H1 (cell line): Measurements from ENCODE around the gene ASAP2. TPM values are rescaled to one million over a fixed set of nuclear protein-coding genes. Genes with fewer than 3 reads are reported as not detected.

Source experiments
- CTCF ChIA-PET: fragments of 300-600 bp; sonication (Branson Sonifier 250); formaldehyde crosslinking; loops from one replicate; lab custom pipeline; 2021; ENCODE audit not compliant: partially characterized antibody; lab: Charles Lee
- POLR2A ChIA-PET: fragments of 300-600 bp; sonication (Branson Sonifier 250); formaldehyde crosslinking; loops from one replicate; lab custom pipeline; 2021; ENCODE audit warnings: inconsistent platforms; ENCODE audit not compliant: partially characterized antibody; lab: Charles Lee
- DNase-seq, 2 experiments: peaks; one replicate each; pipeline versions ENCODE4 v3.0.0 to v3.0.0-alpha.2; 2010 to 2022; ENCODE audit warnings: low spot score in 2 of 2, low read depth in 1 of 2, mixed read lengths in 1 of 2
- FAIRE-seq: peaks from 2 replicates; lab custom pipeline; 2011; peaks lifted over from hg19 to GRCh38; lab: Jason Lieb, UNC
- H2AFZ ChIP-seq: 2 replicates; pipeline ENCODE4 v1.8.1; 2012; ENCODE audit warnings: low read length, inconsistent platforms
- H2AK5ac ChIP-seq: 2 replicates; pipeline ENCODE4 v1.6.1; 2013; ENCODE audit warnings: low read depth, low read length
- H2BK120ac ChIP-seq: replicated peaks from 2 replicates; pipeline ENCODE3; 2013; ENCODE audit warnings: low read depth, low read length, inconsistent platforms
- H2BK12ac ChIP-seq: 2 replicates; pipeline ENCODE4 v1.6.1; 2013; ENCODE audit warnings: low read depth, low read length
- H2BK15ac ChIP-seq: 2 replicates; pipeline ENCODE4 v1.6.1; 2013; ENCODE audit warnings: low read length
- H2BK20ac ChIP-seq: 2 replicates; pipeline ENCODE4 v1.6.1; 2013; ENCODE audit warnings: low read length
- H2BK5ac ChIP-seq: 2 replicates; pipeline ENCODE4 v1.6.1; 2013; ENCODE audit warnings: low read depth, low read length
- H3K14ac ChIP-seq: 2 replicates; pipeline ENCODE4 v1.6.1; 2013; ENCODE audit warnings: inconsistent platforms; ENCODE audit not compliant: insufficient read length
- H3K18ac ChIP-seq: 2 replicates; pipeline ENCODE4 v1.6.1; 2013; ENCODE audit warnings: low read length; ENCODE audit errors: extremely low read depth
- H3K23ac ChIP-seq: 2 replicates; pipeline ENCODE4 v1.6.1; 2013; ENCODE audit warnings: inconsistent platforms; ENCODE audit not compliant: insufficient read length
- H3K23me2 ChIP-seq: 2 replicates; pipeline ENCODE4 v1.6.1; 2013; ENCODE audit warnings: low read depth, low read length
- H3K27ac ChIP-seq: 2 replicates; pipeline ENCODE4 v1.6.1; 2011; ENCODE audit warnings: low read depth, low read length, inconsistent platforms
- H3K27me3 ChIP-seq, 4 experiments: replicated peaks in 1 of 4; 1 replicate in 1 of 4; 2 replicates in 3 of 4; pipeline versions ENCODE4 v1.6.1 to v1.8.1; 2011 to 2013; ENCODE audit warnings: low read length in 3 of 4, mild to moderate bottlenecking in 3 of 4, inconsistent platforms in 2 of 4, mixed read lengths in 2 of 4, moderate library complexity in 1 of 4; ENCODE audit not compliant: control insufficient read depth in 3 of 4, insufficient read depth in 3 of 4; ENCODE audit errors: extremely low read depth in 1 of 4
- H3K36me3 ChIP-seq, 4 experiments: 2 replicates each; pipeline versions ENCODE4 v1.6.1 to v1.8.1; 2011 to 2013; ENCODE audit warnings: mild to moderate bottlenecking in 4 of 4, low read length in 3 of 4, moderate library complexity in 2 of 4, control low read depth in 1 of 4, inconsistent platforms in 1 of 4; ENCODE audit not compliant: insufficient read depth in 4 of 4, control insufficient read depth in 2 of 4
- H3K4ac ChIP-seq: replicated peaks from 2 replicates; pipeline ENCODE3; 2013; ENCODE audit warnings: low read length, low read depth, mixed read lengths, inconsistent platforms; ENCODE audit not compliant: insufficient read length
- H3K4me1 ChIP-seq, 4 experiments: replicated peaks in 1 of 4; 1 replicate in 1 of 4; 2 replicates in 3 of 4; pipeline versions ENCODE4 v1.6.1 to v1.8.1; 2011 to 2013; ENCODE audit warnings: low read length in 3 of 4, inconsistent platforms in 2 of 4, mixed read lengths in 1 of 4; ENCODE audit not compliant: insufficient read depth in 4 of 4, control insufficient read depth in 3 of 4
- H3K4me2 ChIP-seq, 2 experiments: 2 replicates each; pipeline versions ENCODE4 v1.6.1 to v1.8.1; 2011 to 2013; ENCODE audit warnings: low read depth in 2 of 2, low read length in 2 of 2, control low read depth in 1 of 2, inconsistent platforms in 1 of 2, mild to moderate bottlenecking in 1 of 2; ENCODE audit not compliant: insufficient read depth in 1 of 2
- H3K4me3 ChIP-seq, 4 experiments: fragments of 200-600, 300-600 bp in 1 of 4; sonication (generic), shearing (Covaris generic), sonication (Bioruptor Twin) in 1 of 4; 2 replicates each; pipeline versions ENCODE4 v1.5.1 to v1.8.1; 2011 to 2016; ENCODE audit warnings: low read length in 4 of 4, low read depth in 3 of 4, control low read depth in 2 of 4, inconsistent platforms in 2 of 4, mild to moderate bottlenecking in 2 of 4, mixed read lengths in 1 of 4, moderate library complexity in 1 of 4; ENCODE audit not compliant: insufficient read depth in 2 of 4; ENCODE audit errors: extremely low read depth in 1 of 4
- H3K56ac ChIP-seq: replicated peaks from 2 replicates; pipeline ENCODE3; 2013; ENCODE audit warnings: low read depth, mild to moderate bottlenecking, mixed read lengths, low read length, inconsistent platforms; ENCODE audit not compliant: insufficient read length
- H3K79me1 ChIP-seq: 2 replicates; pipeline ENCODE4 v1.6.1; 2013; ENCODE audit warnings: low read depth, low read length, control low read depth
- H3K79me2 ChIP-seq, 2 experiments: 2 replicates each; pipeline versions ENCODE4 v1.6.1 to v1.8.1; 2012 to 2013; ENCODE audit warnings: low read length in 2 of 2, mild to moderate bottlenecking in 2 of 2, inconsistent platforms in 1 of 2; ENCODE audit not compliant: insufficient read depth in 2 of 2, control insufficient read depth in 1 of 2
- H3K9ac ChIP-seq, 4 experiments: replicated peaks in 1 of 4; 1 replicate in 1 of 4; 2 replicates in 3 of 4; pipeline versions ENCODE4 v1.6.1 to v1.8.1; 2011 to 2013; ENCODE audit warnings: low read depth in 3 of 4, low read length in 3 of 4, control low read depth in 2 of 4, mild to moderate bottlenecking in 2 of 4, moderate library complexity in 2 of 4, inconsistent platforms in 1 of 4; ENCODE audit errors: extremely low read depth in 1 of 4
- H3K9me3 ChIP-seq, 2 experiments: 2 replicates each; pipeline versions ENCODE4 v1.6.1 to v1.8.1; 2012 to 2013; ENCODE audit warnings: mild to moderate bottlenecking in 2 of 2, moderate library complexity in 2 of 2, control low read depth in 1 of 2, inconsistent platforms in 1 of 2, low read depth in 1 of 2, low read length in 1 of 2, mixed read lengths in 1 of 2; ENCODE audit not compliant: insufficient read depth in 2 of 2
- H4K20me1 ChIP-seq, 2 experiments: replicated peaks in 1 of 2; 2 replicates each; pipeline versions ENCODE3 to v1.8.1; 2011 to 2013; ENCODE audit warnings: inconsistent platforms in 2 of 2, low read length in 2 of 2, mild to moderate bottlenecking in 1 of 2; ENCODE audit not compliant: insufficient read depth in 2 of 2, control insufficient read depth in 1 of 2
- H4K5ac ChIP-seq: 2 replicates; pipeline ENCODE4 v1.6.1; 2013; ENCODE audit warnings: low read length, low read depth, mixed read lengths, inconsistent platforms; ENCODE audit not compliant: insufficient read length
- H4K8ac ChIP-seq: 2 replicates; pipeline ENCODE4 v1.8.0; 2013; ENCODE audit warnings: mild to moderate bottlenecking, moderate library complexity, low read length, inconsistent platforms; ENCODE audit not compliant: insufficient read depth; ENCODE audit errors: extremely low read depth
- H4K91ac ChIP-seq: replicated peaks from 2 replicates; pipeline ENCODE3; 2013; ENCODE audit warnings: low read length, mixed read lengths, inconsistent platforms; ENCODE audit not compliant: insufficient read length
- BACH1 ChIP-seq: IDR thresholded peaks from 2 replicates; pipeline ENCODE4 v1.6.1; 2012; ENCODE audit warnings: low read length, improper control_type of control experiment
- CHD1 ChIP-seq: IDR thresholded peaks from 2 replicates; pipeline ENCODE4 v1.6.1; 2012; ENCODE audit warnings: low read depth, low read length, improper control_type of control experiment
- CTBP2 ChIP-seq: IDR thresholded peaks from 2 replicates; pipeline ENCODE4 v1.7.0; 2011; ENCODE audit warnings: borderline replicate concordance, mild to moderate bottlenecking, moderate library complexity, mixed read lengths, low read length; ENCODE audit not compliant: insufficient read depth, insufficient read length
- EZH2 ChIP-seq: fragments of 200-600 bp; sonication (generic); IDR thresholded peaks from 2 replicates; pipeline ENCODE4 v1.7.1; 2012; ENCODE audit warnings: low read depth, mild to moderate bottlenecking, moderate library complexity, low read length, inconsistent platforms; ENCODE audit not compliant: severe bottlenecking
- KDM1A ChIP-seq: fragments of 200-600, 300-600 bp; sonication (generic); IDR thresholded peaks from 2 replicates; pipeline ENCODE4 v1.7.1; 2016; ENCODE audit warnings: mild to moderate bottlenecking, low read length, borderline replicate concordance
- POLR2AphosphoS5 ChIP-seq: IDR thresholded peaks from 2 replicates; pipeline ENCODE4 v1.6.1; 2011; ENCODE audit warnings: low read depth, low read length
- RBBP5 ChIP-seq: IDR thresholded peaks from 2 replicates; pipeline ENCODE4 v1.7.1; 2012; ENCODE audit warnings: low read depth, mild to moderate bottlenecking, inconsistent platforms, low read length, moderate library complexity, borderline replicate concordance
- RFX5 ChIP-seq: IDR thresholded peaks from 2 replicates; pipeline ENCODE4 v1.6.1; 2011; ENCODE audit warnings: low read depth, low read length, improper control_type of control experiment, borderline replicate concordance
- SP4 ChIP-seq: IDR thresholded peaks from 2 replicates; pipeline ENCODE4 v1.6.1; 2012; ENCODE audit warnings: low read length, inconsistent platforms
- USF2 ChIP-seq: IDR thresholded peaks from 2 replicates; pipeline ENCODE4 v1.6.1; 2011; ENCODE audit warnings: low read length, improper control_type of control experiment
- ZNF274 ChIP-seq: IDR thresholded peaks from 2 replicates; pipeline ENCODE4 v1.7.0; 2012; ENCODE audit warnings: low read length, borderline replicate concordance; ENCODE audit errors: extremely low read depth
- WGBS, 2 experiments: shearing (Covaris generic) in 1 of 2; methylation state at CpG; one replicate each; pipeline versions ENCODE4 v1.1.6 to v1.1.7; 2013 to 2015; ENCODE audit warnings: low lambda C conversion rate in 2 of 2, mixed read lengths in 2 of 2, inconsistent platforms in 1 of 2, low coverage in 1 of 2, missing lambda C conversion rate in 1 of 2; ENCODE audit not compliant: insufficient replicate concordance in 2 of 2, insufficient coverage in 1 of 2, insufficient read length in 1 of 2; ENCODE audit errors: extremely low coverage in 1 of 2, missing lambda C conversion rate in 1 of 2; 5-methylcytosine and 5-hydroxymethylcytosine counted together
- polyA plus RNA-seq, 7 experiments: library from polyadenylated mRNA; depleted of rRNA in 3 of 7; stranded (reverse) in 5 of 7; unstranded in 2 of 7; fragments of >200 nt in 5 of 7; fragments of 200-250 nt in 2 of 7; gene quantifications; 1 replicate in 5 of 7; 2 replicates in 1 of 7; 4 replicates in 1 of 7; pipeline versions ENCODE4 v1.2.1 to v1.2.3, GENCODE V29; 2011 to 2013; ENCODE audit warnings: missing spikeins in 2 of 7, mixed read lengths in 2 of 7
- total RNA-seq: library from RNA; stranded (reverse); fragmentation: NEBNext Ultra II Directional; extraction: Animal tissue kit (Norgen Biotek cat#: 25700); gene quantifications from 2 replicates; pipeline ENCODE4 v1.2.1, GENCODE V29; 2021

The ASAP2 gene
- total and polyA plus RNA-seq, 2 of the 8 experiments (the other 6 are each of a cell fraction or from before 2014, with no cell fraction given): 10.2 to 18.7 TPM

GRCh38 chr2:9412781-9413180, 206.2 kb downstream of the ASAP2 start:
- H4K8ac ChIP-seq: no peak overlapping the region
- H4K20me1 ChIP-seq: no peaks in the 10 kb centered on the region
- H2BK5ac ChIP-seq: no peak overlapping the region
- H3K4ac ChIP-seq: no peak overlapping the region
- no peak overlapping the region for H2AFZ ChIP-seq
- ChIA-PET POLR2A (interaction anchor here (0.6 kb wide), 1 partner anchor 23 kb away, joined by 3 read pairs; no protein-coding TSS in a partner anchor), CTCF (interaction anchor here (0.6 to 1.2 kb wide), 3 partner anchors 25 to 271 kb away, joined by 3 to 4 read pairs (median 3); no protein-coding TSS in a partner anchor)
- no peak overlapping the region for H3K14ac ChIP-seq
- H3K36me3 ChIP-seq: no peaks in the 10 kb centered on the region; a peak in 1 of 8 replicates
- H3K79me1 ChIP-seq: no peaks in the 10 kb centered on the region; the same call in none of the 2 replicates
- no peaks in the 10 kb centered on the region for H3K27me3 ChIP-seq
- no peak overlapping the region for H3K9ac ChIP-seq
- no peaks in the 10 kb centered on the region for H3K9me3 ChIP-seq
- no peak overlapping the region for H3K18ac ChIP-seq
- no peak for DNase-seq
- H4K5ac ChIP-seq: no peak overlapping the region
- WGBS, 2 experiments: 86% methylated on average over 7 of the region's 7 CpGs; no CpG with 5 or more reads in 1 of the 2 experiments
- H4K91ac ChIP-seq: no peak overlapping the region
- H2BK120ac ChIP-seq: no peak overlapping the region
- no peaks in the 10 kb centered on the region for H3K23me2 ChIP-seq
- H2BK12ac ChIP-seq: no peak overlapping the region
- FAIRE-seq: no peak
- no peaks in the 10 kb centered on the region for H3K79me2 ChIP-seq
- H2AK5ac ChIP-seq: no peak overlapping the region
- no peak overlapping the region for H3K4me3 ChIP-seq
- H3K56ac ChIP-seq: no peak overlapping the region
- H2BK20ac ChIP-seq: no peak overlapping the region
- no peak overlapping the region for H2BK15ac ChIP-seq
- no peaks in the 10 kb centered on the region for H3K4me1 ChIP-seq
- no peak overlapping the region for H3K23ac ChIP-seq
- no peak overlapping the region for H3K27ac ChIP-seq
- H3K4me2 ChIP-seq: no peak overlapping the region
- TF ChIP-seq USF2: no peak
- TF ChIP-seq CTBP2: no peak
- no peak for TF ChIP-seq RFX5
- no peak for TF ChIP-seq POLR2AphosphoS5
- TF ChIP-seq RBBP5: no peak
- TF ChIP-seq ZNF274: no peak
- TF ChIP-seq KDM1A: no peak
- TF ChIP-seq SP4: no peak
- TF ChIP-seq EZH2: no peak
- no peak for TF ChIP-seq BACH1
- TF ChIP-seq CHD1: no peak
